SJSA1 (cell line): Measurements from ENCODE around the gene CST5. TPM values are rescaled to one million over a fixed set of nuclear protein-coding genes. Genes with fewer than 3 reads are reported as not detected.

Source experiments
- DNase-seq, 2 experiments: peaks; one replicate each; pipeline ENCODE4 v3.0.0-alpha.2; 2015 to 2020; ENCODE audit warnings: low spot score in 2 of 2, low read depth in 1 of 2
- H3K27ac ChIP-seq: fragments of 250-450 bp; sonication (Bioruptor Pico); 2 replicates; pipeline ENCODE4 v1.5.1; 2020; ENCODE audit warnings: mild to moderate bottlenecking, moderate library complexity
- H3K27me3 ChIP-seq: fragments of 250-450 bp; sonication (Bioruptor Pico); replicated peaks from 2 replicates; pipeline ENCODE4 v1.5.1; 2020; ENCODE audit warnings: mild to moderate bottlenecking, moderate library complexity
- H3K36me3 ChIP-seq: fragments of 250-450 bp; sonication (Bioruptor Pico); 2 replicates; pipeline ENCODE4 v1.5.1; 2020; ENCODE audit warnings: mild to moderate bottlenecking
- H3K4me1 ChIP-seq: fragments of 250-450 bp; sonication (Bioruptor Pico); replicated peaks from 2 replicates; pipeline ENCODE4 v1.6.1; 2021; ENCODE audit warnings: mild to moderate bottlenecking
- H3K4me3 ChIP-seq: fragments of 250-450 bp; sonication (Bioruptor Pico); 2 replicates; pipeline ENCODE4 v1.5.1; 2020; ENCODE audit warnings: mild to moderate bottlenecking
- H3K9me3 ChIP-seq: fragments of 250-450 bp; sonication (Bioruptor Pico); replicated peaks from 2 replicates; pipeline ENCODE4 v1.5.1; 2020; ENCODE audit warnings: mild to moderate bottlenecking
- total RNA-seq: library from RNA; depleted of rRNA; stranded (reverse); fragments of >200 nt; shearing (Covaris generic); gene quantifications from 2 replicates; pipeline ENCODE4 v1.2.3, GENCODE V29; 2014; rRNA removed

Gene CST5
- total RNA-seq: not detected in 2 replicates

- H3K9me3 ChIP-seq: no peaks in the 10 kb centered on the region
- H3K36me3 ChIP-seq: no peaks in the 10 kb centered on the region
- H3K4me1 ChIP-seq: peaks cover 6% of the 10 kb centered on the region; the same call in 1 of the 2 replicates
- no peak within 1 kb of the TSS for H3K27ac ChIP-seq
- no peak for DNase-seq
- no peak within 1 kb of the TSS for H3K4me3 ChIP-seq
- H3K27me3 ChIP-seq: no peaks in the 10 kb centered on the region
Observed at GRCh38 chr20:23879328-23879798, at the start of gene CST5. Gene CST5, minus strand, starts transcription at chr20:23879748. Its CDS starts 72 bp downstream, at chr20:23879676.

- Histone ChIP-seq H3K27me3 (no peaks in the 10 kb centered on the region; the same call in 1 of the 2 replicates), H3K27ac (no peak overlapping the region), H3K4me1 (no peaks in the 10 kb centered on the region), H3K9me3 (no peaks in the 10 kb centered on the region), H3K36me3 (no peaks in the 10 kb centered on the region), H3K4me3 (no peak overlapping the region)
- DNase-seq: no peak
Observed at GRCh38 chr20:23928788-23929187, 49.2 kb upstream of the CST5 start.

- no peak for DNase-seq
- Histone ChIP-seq H3K27me3 (no peaks in the 10 kb centered on the region), H3K4me3 (no peak overlapping the region), H3K4me1 (no peaks in the 10 kb centered on the region), H3K27ac (no peak overlapping the region), H3K9me3 (no peaks in the 10 kb centered on the region), H3K36me3 (no peaks in the 10 kb centered on the region)
Observed at GRCh38 chr20:23928353-23928752, 48.8 kb upstream of the CST5 start.

- Histone ChIP-seq H3K9me3 (no peaks in the 10 kb centered on the region), H3K27ac (no peak overlapping the region), H3K27me3 (no peaks in the 10 kb centered on the region), H3K4me3 (no peak overlapping the region), H3K36me3 (no peaks in the 10 kb centered on the region), H3K4me1 (no peaks in the 10 kb centered on the region)
- no peak for DNase-seq
Observed at GRCh38 chr20:23926944-23927872, 47.7 kb upstream of the CST5 start.

- Histone ChIP-seq H3K9me3 (no peaks in the 10 kb centered on the region), H3K36me3 (no peaks in the 10 kb centered on the region)
Observed at GRCh38 chr20:23926526-23926880, 47.0 kb upstream of the CST5 start.

GRCh38 chr20:23925789-23926525 is 46.4 kb upstream of the CST5 start:
- H3K9me3 ChIP-seq: no peaks in the 10 kb centered on the region
- no peak overlapping the region for H3K4me3 ChIP-seq
- DNase-seq: no peak
- peaks cover 9% of the 10 kb centered on the region for H3K4me1 ChIP-seq
- H3K36me3 ChIP-seq: no peaks in the 10 kb centered on the region
- H3K27ac ChIP-seq: no peak overlapping the region
- no peaks in the 10 kb centered on the region for H3K27me3 ChIP-seq

More at GRCh38 chr20:23926526-23926880, 47.0 kb upstream of the CST5 start:
- H3K27me3 ChIP-seq: no peaks in the 10 kb centered on the region
- no peak for DNase-seq
- no peak overlapping the region for H3K4me3 ChIP-seq
- no peak overlapping the region for H3K27ac ChIP-seq
- H3K4me1 ChIP-seq: peaks cover 4% of the 10 kb centered on the region; the same call in 1 of the 2 replicates

- no peak for DNase-seq
- Histone ChIP-seq H3K4me3 (no peak overlapping the region), H3K27me3 (no peaks in the 10 kb centered on the region), H3K9me3 (no peaks in the 10 kb centered on the region), H3K4me1 (peaks cover 21% of the 10 kb centered on the region), H3K36me3 (no peaks in the 10 kb centered on the region), H3K27ac (no peak overlapping the region)
Observed at GRCh38 chr20:23924751-23925150, 45.2 kb upstream of the CST5 start.

- DNase-seq: no peak
- H3K27ac ChIP-seq: no peak overlapping the region
- peaks cover 29% of the 10 kb centered on the region for H3K4me1 ChIP-seq
- no peaks in the 10 kb centered on the region for H3K9me3 ChIP-seq
- no peaks in the 10 kb centered on the region for H3K27me3 ChIP-seq
- H3K4me3 ChIP-seq: no peak overlapping the region
- H3K36me3 ChIP-seq: no peaks in the 10 kb centered on the region
Observed at GRCh38 chr20:23923891-23924435, 44.4 kb upstream of the CST5 start.

- peaks cover 35% of the 10 kb centered on the region for H3K4me1 ChIP-seq
- no peak overlapping the region for H3K27ac ChIP-seq
- H3K36me3 ChIP-seq: no peaks in the 10 kb centered on the region
- H3K4me3 ChIP-seq: no peak overlapping the region
- no peaks in the 10 kb centered on the region for H3K9me3 ChIP-seq
- no peak for DNase-seq
- H3K27me3 ChIP-seq: no peaks in the 10 kb centered on the region
Observed at GRCh38 chr20:23923311-23923710, 43.8 kb upstream of the CST5 start.

GRCh38 chr20:23920408-23921325 is 41.1 kb upstream of the CST5 start:
- Histone ChIP-seq H3K4me1 (peaks cover 35% of the 10 kb centered on the region), H3K36me3 (no peaks in the 10 kb centered on the region), H3K4me3 (no peak overlapping the region), H3K9me3 (no peaks in the 10 kb centered on the region), H3K27me3 (no peaks in the 10 kb centered on the region), H3K27ac (peak overlapping the region; percentile 11)
- DNase-seq: no peak

- Histone ChIP-seq H3K4me1 (peaks cover 35% of the 10 kb centered on the region), H3K27me3 (no peaks in the 10 kb centered on the region), H3K4me3 (no peak overlapping the region), H3K27ac (no peak overlapping the region), H3K36me3 (no peaks in the 10 kb centered on the region), H3K9me3 (no peaks in the 10 kb centered on the region)
- DNase-seq: no peak
Observed at GRCh38 chr20:23918896-23919295, 39.3 kb upstream of the CST5 start.

GRCh38 chr20:23918101-23918862 is 38.7 kb upstream of the CST5 start:
- Histone ChIP-seq H3K27me3 (no peaks in the 10 kb centered on the region), H3K4me1 (peaks cover 35% of the 10 kb centered on the region), H3K36me3 (no peaks in the 10 kb centered on the region), H3K4me3 (no peak overlapping the region), H3K9me3 (no peaks in the 10 kb centered on the region), H3K27ac (no peak overlapping the region)
- no peak for DNase-seq
